ENCODE data around the gene GPR183.

GPR183 gene

GRCh38 chr13:99258210-99258860 lies 48.9 kb downstream of the GPR183 start, which contains the start of gene GPR18:
TSS of gene GPR18 (minus strand) at chr13:99258379. CDS start at chr13:99255872, 2,507 bp downstream.
- ChIA-PET POLR2A (no interaction called here), CTCF (interaction anchor here (0.8 to 4.4 kb wide), 10 partner anchors 8 to 179 kb away, joined by 3 to 24 read pairs (median 4); no protein-coding TSS in a partner anchor)
- DNase-seq (ENCODE audit: extremely low spot score): peak; percentile 56
- TF ChIP-seq, protein P1, sequence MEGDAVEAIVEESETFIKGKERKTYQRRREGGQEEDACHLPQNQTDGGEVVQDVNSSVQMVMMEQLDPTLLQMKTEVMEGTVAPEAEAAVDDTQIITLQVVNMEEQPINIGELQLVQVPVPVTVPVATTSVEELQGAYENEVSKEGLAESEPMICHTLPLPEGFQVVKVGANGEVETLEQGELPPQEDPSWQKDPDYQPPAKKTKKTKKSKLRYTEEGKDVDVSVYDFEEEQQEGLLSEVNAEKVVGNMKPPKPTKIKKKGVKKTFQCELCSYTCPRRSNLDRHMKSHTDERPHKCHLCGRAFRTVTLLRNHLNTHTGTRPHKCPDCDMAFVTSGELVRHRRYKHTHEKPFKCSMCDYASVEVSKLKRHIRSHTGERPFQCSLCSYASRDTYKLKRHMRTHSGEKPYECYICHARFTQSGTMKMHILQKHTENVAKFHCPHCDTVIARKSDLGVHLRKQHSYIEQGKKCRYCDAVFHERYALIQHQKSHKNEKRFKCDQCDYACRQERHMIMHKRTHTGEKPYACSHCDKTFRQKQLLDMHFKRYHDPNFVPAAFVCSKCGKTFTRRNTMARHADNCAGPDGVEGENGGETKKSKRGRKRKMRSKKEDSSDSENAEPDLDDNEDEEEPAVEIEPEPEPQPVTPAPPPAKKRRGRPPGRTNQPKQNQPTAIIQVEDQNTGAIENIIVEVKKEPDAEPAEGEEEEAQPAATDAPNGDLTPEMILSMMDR (IDR thresholded peaks at IDR 0.05; ENCODE audit: control extremely low read depth, extremely low read depth, low read depth, missing control alignments): no peak

- TF ChIP-seq, protein P1 (IDR thresholded peaks at IDR 0.05; ENCODE audit: control extremely low read depth, extremely low read depth, low read depth, missing control alignments): no peak
- POLR2A ChIA-PET: no interaction called here
- DNase-seq (ENCODE audit: extremely low spot score): no peak
- CTCF ChIA-PET: interaction anchor here (0.8 to 4.4 kb wide), 9 partner anchors 9 to 180 kb away, joined by 3 to 24 read pairs (median 5); no protein-coding TSS in a partner anchor
Measured at GRCh38 chr13:99257291-99257690, 49.9 kb downstream of the GPR183 start.

DNA sequence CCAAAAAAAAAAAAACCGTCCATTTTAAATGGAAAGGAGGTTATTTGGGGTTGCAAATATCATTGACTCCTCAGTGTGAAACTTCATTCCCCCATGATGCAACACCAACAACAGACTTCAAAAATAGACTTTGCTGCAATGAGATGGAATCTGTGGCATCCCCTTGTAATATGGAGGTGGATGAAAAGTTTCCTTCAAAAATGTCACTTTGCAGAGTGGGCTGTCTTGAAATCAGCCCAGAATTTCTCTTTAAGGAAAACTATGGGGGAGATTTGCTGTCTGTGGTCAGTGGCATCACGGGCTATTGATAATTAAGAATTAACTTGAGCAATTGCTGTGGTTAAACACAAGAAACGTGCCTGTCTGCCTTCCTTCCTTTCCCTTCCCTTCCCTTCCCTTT lies 50.5 kb downstream of the GPR183 start:
- POLR2A ChIA-PET: interaction anchor here (0.5 to 0.7 kb wide), 2 partner anchors 9 to 71 kb away, joined by 3 to 6 read pairs; no protein-coding TSS in a partner anchor
- CTCF ChIA-PET: interaction anchor here (0.9 to 4.4 kb wide), 10 partner anchors 8 to 132 kb away, joined by 3 to 24 read pairs (median 7); partner anchors contain the start of gene UBAC2
- no peak for DNase-seq (ENCODE audit: extremely low spot score)
- TF ChIP-seq, protein P1 (IDR thresholded peaks at IDR 0.05; ENCODE audit: control extremely low read depth, extremely low read depth, low read depth, missing control alignments): no peak

DNA sequence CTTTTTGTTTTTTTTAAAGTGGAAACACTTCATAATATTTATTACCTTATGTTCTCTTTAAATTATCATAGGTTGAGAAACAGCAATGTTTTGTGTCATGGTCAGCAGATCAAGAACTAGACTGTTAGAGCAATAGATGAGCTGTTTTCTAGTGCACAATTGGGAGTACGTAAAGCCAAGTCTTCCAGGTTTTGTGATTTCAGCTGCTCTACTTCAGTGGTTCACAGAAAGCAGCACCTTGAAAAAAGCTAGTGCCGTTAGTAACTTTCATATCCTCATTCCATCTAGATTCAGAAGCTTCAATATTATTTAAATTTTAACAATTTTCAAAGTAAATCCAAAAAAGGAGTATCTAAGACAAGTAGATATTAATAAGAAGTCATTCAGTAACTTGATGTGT lies 50.9 kb downstream of the GPR183 start:
- POLR2A ChIA-PET: interaction anchor here (0.5 to 0.7 kb wide), 2 partner anchors 8 to 71 kb away, joined by 3 to 6 read pairs; no protein-coding TSS in a partner anchor
- CTCF ChIA-PET: interaction anchor here (0.9 to 4.4 kb wide), 12 partner anchors 8 to 132 kb away, joined by 3 to 24 read pairs (median 4); partner anchors contain the start of gene UBAC2

DNA sequence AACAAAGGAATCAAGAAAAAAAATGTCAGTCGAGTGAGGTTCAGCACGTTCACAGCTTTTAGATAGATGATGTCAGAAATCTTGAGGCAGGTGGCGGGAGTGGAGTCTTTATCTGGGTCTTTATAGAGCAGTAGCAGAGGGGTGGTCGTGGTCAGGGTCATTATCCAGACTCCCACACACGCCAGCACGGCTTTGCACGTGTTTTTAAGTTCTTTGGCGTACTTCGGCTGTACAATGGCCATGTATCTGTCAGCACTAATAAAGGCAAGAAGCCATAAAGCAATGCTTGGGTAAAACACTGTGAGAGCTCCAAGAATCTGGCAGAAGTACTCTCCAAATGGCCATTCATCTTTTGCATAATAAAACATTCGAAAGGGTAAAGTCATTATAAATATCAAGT lies 51.9 kb downstream of the GPR183 start:
- ChIA-PET CTCF (interaction anchor here (0.9 to 4.4 kb wide), 13 partner anchors 9 to 182 kb away, joined by 3 to 24 read pairs (median 4); partner anchors contain the start of gene UBAC2), POLR2A (no interaction called here)
- DNase-seq (ENCODE audit: extremely low spot score): no peak
- TF ChIP-seq, protein P1 (IDR thresholded peaks at IDR 0.05; ENCODE audit: control extremely low read depth, extremely low read depth, low read depth, missing control alignments): no peak

More for the DNA sequence above, 50.9 kb downstream of the GPR183 start:
- TF ChIP-seq, protein P1 (IDR thresholded peaks at IDR 0.05; ENCODE audit: control extremely low read depth, extremely low read depth, low read depth, missing control alignments): no peak
- DNase-seq (ENCODE audit: extremely low spot score): no peak

GRCh38 chr13:99254830-99255229 lies 52.4 kb downstream of the GPR183 start:
- CTCF ChIA-PET: interaction anchor here (1.0 to 4.4 kb wide), 9 partner anchors 10 to 183 kb away, joined by 3 to 24 read pairs (median 5); partner anchors contain the start of gene UBAC2
- DNase-seq (ENCODE audit: extremely low spot score): no peak
- POLR2A ChIA-PET: no interaction called here
- TF ChIP-seq, protein P1 (IDR thresholded peaks at IDR 0.05; ENCODE audit: control extremely low read depth, extremely low read depth, low read depth, missing control alignments): no peak
